ENCODE results near the gene PAX5. TPM values are rescaled to one million over a fixed set of nuclear protein-coding genes. Genes with fewer than 3 reads are reported as not detected.

PAX5 gene
- polyA plus RNA-seq, 1 donor from 2014 or later: not detected

GRCh38 chr9:36937951-36938350, 96.1 kb downstream of the PAX5 start:
- no peaks in the 10 kb centered on the region for H3K27me3 ChIP-seq (ENCODE audit: insufficient read depth, low read depth, low read length)

GRCh38 chr9:36937346-36937745, 96.7 kb downstream of the PAX5 start:
- Histone ChIP-seq H3K27ac (ENCODE audit: low read length) (no peak overlapping the region), H3K9ac (ENCODE audit: low read length) (no peak overlapping the region), H3K4me3 (ENCODE audit: low read length) (no peak overlapping the region), H3K4me2 (ENCODE audit: low read length) (no peak overlapping the region), H3K36me3 (ENCODE audit: insufficient read depth, low read length) (no peaks in the 10 kb centered on the region), H4K20me1 (ENCODE audit: insufficient read depth) (no peaks in the 10 kb centered on the region), H2AFZ (ENCODE audit: low read depth, low read length) (no peak overlapping the region), H3K9me2 (ENCODE audit: insufficient read depth, low read length) (no peaks in the 10 kb centered on the region), H3K27me3 (ENCODE audit: insufficient read depth, low read depth, low read length) (no peaks in the 10 kb centered on the region), H3F3A (ENCODE audit: insufficient read depth, low read length, poor library complexity, severe bottlenecking) (no peaks in the 10 kb centered on the region), H3K79me2 (replicated peaks; ENCODE audit: insufficient read depth, low read length) (no peaks in the 10 kb centered on the region), H3K9me3 (ENCODE audit: low read length) (no peaks in the 10 kb centered on the region)
- TF ChIP-seq RAD21 (conservative IDR thresholded peaks at IDR 0.05): no peak

More at GRCh38 chr9:36937951-36938350, 96.1 kb downstream of the PAX5 start:
- TF ChIP-seq SMC3 (conservative IDR thresholded peaks at IDR 0.05; ENCODE audit: poor library complexity) (no peak), POLR2AphosphoS5 (IDR thresholded peaks at IDR 0.05) (no peak), CTCF (IDR thresholded peaks at IDR 0.05; ENCODE audit: poor library complexity, severe bottlenecking) (no peak), EZH2 (IDR thresholded peaks at IDR 0.05; ENCODE audit: borderline replicate concordance, insufficient read depth, low read length, poor library complexity, severe bottlenecking) (no peak), TAF1 (IDR thresholded peaks at IDR 0.05; ENCODE audit: low read depth) (no peak), MXI1 (conservative IDR thresholded peaks at IDR 0.05; ENCODE audit: poor library complexity, severe bottlenecking) (no peak), REST (IDR thresholded peaks at IDR 0.05; ENCODE audit: borderline replicate concordance) (no peak)
- H3K4me3 ChIP-seq (ENCODE audit: low read length): no peak overlapping the region
- H3K9me3 ChIP-seq (ENCODE audit: low read length): no peaks in the 10 kb centered on the region
- no peak overlapping the region for H3K27ac ChIP-seq (ENCODE audit: low read length)
- H2AFZ ChIP-seq (ENCODE audit: low read depth, low read length): no peak overlapping the region
- H3K9me2 ChIP-seq (ENCODE audit: insufficient read depth, low read length): no peaks in the 10 kb centered on the region
- no peaks in the 10 kb centered on the region for H3K36me3 ChIP-seq (ENCODE audit: insufficient read depth, low read length)
- no peaks in the 10 kb centered on the region for H4K20me1 ChIP-seq (ENCODE audit: insufficient read depth)
- no peaks in the 10 kb centered on the region for H3K79me2 ChIP-seq (replicated peaks; ENCODE audit: insufficient read depth, low read length)
- H3F3A ChIP-seq (ENCODE audit: insufficient read depth, low read length, poor library complexity, severe bottlenecking): no peaks in the 10 kb centered on the region
- H3K4me2 ChIP-seq (ENCODE audit: low read length): no peak overlapping the region
- no peak overlapping the region for H3K9ac ChIP-seq (ENCODE audit: low read length)

GRCh38 chr9:36936498-36936831, 97.6 kb downstream of the PAX5 start:
- H3K9ac ChIP-seq (ENCODE audit: low read length): no peak overlapping the region
- H3K27ac ChIP-seq (ENCODE audit: low read length): no peak overlapping the region
- no peaks in the 10 kb centered on the region for H3K36me3 ChIP-seq (ENCODE audit: insufficient read depth, low read length)
- H3K79me2 ChIP-seq (replicated peaks; ENCODE audit: insufficient read depth, low read length): no peaks in the 10 kb centered on the region
- no peaks in the 10 kb centered on the region for H4K20me1 ChIP-seq (ENCODE audit: insufficient read depth)
- H3K27me3 ChIP-seq (ENCODE audit: insufficient read depth, low read depth, low read length): no peaks in the 10 kb centered on the region
- H3K4me2 ChIP-seq (ENCODE audit: low read length): no peak overlapping the region
- H3K4me3 ChIP-seq (ENCODE audit: low read length): no peak overlapping the region
- no peaks in the 10 kb centered on the region for H3F3A ChIP-seq (ENCODE audit: insufficient read depth, low read length, poor library complexity, severe bottlenecking)
- H2AFZ ChIP-seq (ENCODE audit: low read depth, low read length): no peak overlapping the region
- no peaks in the 10 kb centered on the region for H3K9me2 ChIP-seq (ENCODE audit: insufficient read depth, low read length)
- no peaks in the 10 kb centered on the region for H3K9me3 ChIP-seq (ENCODE audit: low read length)
- TF ChIP-seq SMC3 (conservative IDR thresholded peaks at IDR 0.05; ENCODE audit: poor library complexity) (no peak), EP300 (conservative IDR thresholded peaks at IDR 0.05; ENCODE audit: poor library complexity, severe bottlenecking) (no peak), REST (IDR thresholded peaks at IDR 0.05; ENCODE audit: borderline replicate concordance) (no peak), MXI1 (conservative IDR thresholded peaks at IDR 0.05; ENCODE audit: poor library complexity, severe bottlenecking) (no peak), POLR2AphosphoS5 (IDR thresholded peaks at IDR 0.05) (no peak), RAD21 (conservative IDR thresholded peaks at IDR 0.05) (no peak), EZH2 (IDR thresholded peaks at IDR 0.05; ENCODE audit: borderline replicate concordance, insufficient read depth, low read length, poor library complexity, severe bottlenecking) (no peak), CTCF (IDR thresholded peaks at IDR 0.05; ENCODE audit: poor library complexity, severe bottlenecking) (no peak), TAF1 (IDR thresholded peaks at IDR 0.05; ENCODE audit: low read depth) (no peak)
